ENCODE data around the gene ATP1B3.

DNA sequence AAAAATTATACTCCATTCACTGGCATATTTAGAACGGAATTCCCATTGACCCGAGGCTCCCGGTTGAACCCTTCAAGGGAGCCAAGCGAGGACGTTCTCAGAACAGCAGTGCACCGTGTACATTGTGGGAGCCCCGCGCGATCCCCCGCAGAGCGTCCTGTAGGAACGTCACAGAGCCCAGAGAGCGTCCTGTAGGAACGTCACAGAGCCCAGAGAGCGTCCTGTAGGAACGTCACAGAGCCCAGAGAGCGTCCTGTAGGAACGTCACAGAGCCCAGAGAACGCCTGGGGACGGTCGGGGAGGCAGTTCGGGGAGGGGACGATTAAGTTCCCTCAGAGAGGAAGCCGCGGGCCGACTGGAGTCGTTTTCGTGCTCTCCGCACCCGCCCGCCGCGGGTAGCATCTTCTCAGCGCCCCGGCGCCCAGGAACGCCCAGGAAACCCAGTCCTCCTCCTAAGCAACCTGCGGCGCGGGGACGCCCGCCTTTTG is 506 bp upstream of the ATP1B3 start:
- TF ChIP-seq, protein P1, sequence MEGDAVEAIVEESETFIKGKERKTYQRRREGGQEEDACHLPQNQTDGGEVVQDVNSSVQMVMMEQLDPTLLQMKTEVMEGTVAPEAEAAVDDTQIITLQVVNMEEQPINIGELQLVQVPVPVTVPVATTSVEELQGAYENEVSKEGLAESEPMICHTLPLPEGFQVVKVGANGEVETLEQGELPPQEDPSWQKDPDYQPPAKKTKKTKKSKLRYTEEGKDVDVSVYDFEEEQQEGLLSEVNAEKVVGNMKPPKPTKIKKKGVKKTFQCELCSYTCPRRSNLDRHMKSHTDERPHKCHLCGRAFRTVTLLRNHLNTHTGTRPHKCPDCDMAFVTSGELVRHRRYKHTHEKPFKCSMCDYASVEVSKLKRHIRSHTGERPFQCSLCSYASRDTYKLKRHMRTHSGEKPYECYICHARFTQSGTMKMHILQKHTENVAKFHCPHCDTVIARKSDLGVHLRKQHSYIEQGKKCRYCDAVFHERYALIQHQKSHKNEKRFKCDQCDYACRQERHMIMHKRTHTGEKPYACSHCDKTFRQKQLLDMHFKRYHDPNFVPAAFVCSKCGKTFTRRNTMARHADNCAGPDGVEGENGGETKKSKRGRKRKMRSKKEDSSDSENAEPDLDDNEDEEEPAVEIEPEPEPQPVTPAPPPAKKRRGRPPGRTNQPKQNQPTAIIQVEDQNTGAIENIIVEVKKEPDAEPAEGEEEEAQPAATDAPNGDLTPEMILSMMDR (IDR thresholded peaks at IDR 0.05), result no peak
- peak; percentile 6 to 42 for TF ChIP-seq POLR2A (IDR thresholded peaks at IDR 0.05)

Measured in Peyer's patch (tissue), 4 donors.